Progenitor cell of endocrine pancreas (in vitro differentiated cells): Measurements from ENCODE around the gene GLG1. TPM values are rescaled to one million over a fixed set of nuclear protein-coding genes. Genes with fewer than 3 reads are reported as not detected.
A peak's percentile ranks its signal among the peaks of the same experiment; 100 is the strongest.

Source experiments
- DNase-seq: peaks from one replicate; pipeline ENCODE4 v3.0.0; 2021; ENCODE audit warnings: low spot score; ENCODE audit not compliant: unreplicated experiment
- H3K27ac Mint-ChIP-seq: 2 replicates; pipeline ENCODE4 v1.8.0; 2021; ENCODE audit warnings: mild to moderate bottlenecking, moderate library complexity, mixed read lengths
- H3K27me3 Mint-ChIP-seq: 2 replicates; pipeline ENCODE4 v1.8.0; 2021; ENCODE audit warnings: mixed read lengths
- H3K36me3 Mint-ChIP-seq: 2 replicates; pipeline ENCODE4 v1.8.0; 2022; ENCODE audit warnings: mixed read lengths; ENCODE audit not compliant: insufficient read depth
- H3K4me1 Mint-ChIP-seq: 2 replicates; pipeline ENCODE4 v1.8.0; 2021; ENCODE audit warnings: low read depth, mixed read lengths
- H3K4me3 Mint-ChIP-seq: 2 replicates; pipeline ENCODE4 v1.8.0; 2021; ENCODE audit warnings: low read depth, mild to moderate bottlenecking, moderate library complexity, mixed read lengths
- H3K9me3 Mint-ChIP-seq: 2 replicates; pipeline ENCODE4 v1.8.0; 2021; ENCODE audit warnings: low read depth, mixed read lengths
- total RNA-seq: library from RNA; stranded (reverse); gene quantifications from 2 replicates; pipeline ENCODE4 v1.2.1, GENCODE V29; 2021
- TF ChIP-seq, protein P1 (sequence below): fragments of 200-600 bp; sonication (generic); IDR thresholded peaks from one replicate; pipeline ENCODE4 v1.5.0; 2021; ENCODE audit warnings: antibody characterized with exemption, mild to moderate bottlenecking; ENCODE audit not compliant: unreplicated experiment

Gene GLG1
- total RNA-seq, 1 donor from 2014 or later = 173 TPM

- no peak overlapping the region for H3K27ac Mint-ChIP-seq
Observed at GRCh38 chr16:74461826-74462225, 145.1 kb downstream of the GLG1 start.

GRCh38 chr16:74460542-74460941 lies 146.4 kb downstream of the GLG1 start:
- Mint-ChIP-seq H3K36me3 (peaks cover 47% of the 10 kb centered on the region), H3K4me3 (no peak overlapping the region)

More at GRCh38 chr16:74461826-74462225, 145.1 kb downstream of the GLG1 start:
- DNase-seq = no peak
- Mint-ChIP-seq H3K4me1 (no peaks in the 10 kb centered on the region), H3K27me3 (no peaks in the 10 kb centered on the region), H3K4me3 (no peak overlapping the region), H3K36me3 (peaks cover 49% of the 10 kb centered on the region), H3K9me3 (no peaks in the 10 kb centered on the region)
- TF ChIP-seq, protein P1, sequence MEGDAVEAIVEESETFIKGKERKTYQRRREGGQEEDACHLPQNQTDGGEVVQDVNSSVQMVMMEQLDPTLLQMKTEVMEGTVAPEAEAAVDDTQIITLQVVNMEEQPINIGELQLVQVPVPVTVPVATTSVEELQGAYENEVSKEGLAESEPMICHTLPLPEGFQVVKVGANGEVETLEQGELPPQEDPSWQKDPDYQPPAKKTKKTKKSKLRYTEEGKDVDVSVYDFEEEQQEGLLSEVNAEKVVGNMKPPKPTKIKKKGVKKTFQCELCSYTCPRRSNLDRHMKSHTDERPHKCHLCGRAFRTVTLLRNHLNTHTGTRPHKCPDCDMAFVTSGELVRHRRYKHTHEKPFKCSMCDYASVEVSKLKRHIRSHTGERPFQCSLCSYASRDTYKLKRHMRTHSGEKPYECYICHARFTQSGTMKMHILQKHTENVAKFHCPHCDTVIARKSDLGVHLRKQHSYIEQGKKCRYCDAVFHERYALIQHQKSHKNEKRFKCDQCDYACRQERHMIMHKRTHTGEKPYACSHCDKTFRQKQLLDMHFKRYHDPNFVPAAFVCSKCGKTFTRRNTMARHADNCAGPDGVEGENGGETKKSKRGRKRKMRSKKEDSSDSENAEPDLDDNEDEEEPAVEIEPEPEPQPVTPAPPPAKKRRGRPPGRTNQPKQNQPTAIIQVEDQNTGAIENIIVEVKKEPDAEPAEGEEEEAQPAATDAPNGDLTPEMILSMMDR = no peak

GRCh38 chr16:74456290-74456625 lies 150.7 kb downstream of the GLG1 start:
- Mint-ChIP-seq H3K27ac (peak overlapping the region; percentile 31), H3K9me3 (no peaks in the 10 kb centered on the region)

More at GRCh38 chr16:74460542-74460941, 146.4 kb downstream of the GLG1 start:
- Mint-ChIP-seq H3K27me3 (no peaks in the 10 kb centered on the region), H3K27ac (peak overlapping the region; percentile 52), H3K9me3 (no peaks in the 10 kb centered on the region), H3K4me1 (no peaks in the 10 kb centered on the region)
- no peak for DNase-seq
- TF ChIP-seq, protein P1 = no peak

DNA sequence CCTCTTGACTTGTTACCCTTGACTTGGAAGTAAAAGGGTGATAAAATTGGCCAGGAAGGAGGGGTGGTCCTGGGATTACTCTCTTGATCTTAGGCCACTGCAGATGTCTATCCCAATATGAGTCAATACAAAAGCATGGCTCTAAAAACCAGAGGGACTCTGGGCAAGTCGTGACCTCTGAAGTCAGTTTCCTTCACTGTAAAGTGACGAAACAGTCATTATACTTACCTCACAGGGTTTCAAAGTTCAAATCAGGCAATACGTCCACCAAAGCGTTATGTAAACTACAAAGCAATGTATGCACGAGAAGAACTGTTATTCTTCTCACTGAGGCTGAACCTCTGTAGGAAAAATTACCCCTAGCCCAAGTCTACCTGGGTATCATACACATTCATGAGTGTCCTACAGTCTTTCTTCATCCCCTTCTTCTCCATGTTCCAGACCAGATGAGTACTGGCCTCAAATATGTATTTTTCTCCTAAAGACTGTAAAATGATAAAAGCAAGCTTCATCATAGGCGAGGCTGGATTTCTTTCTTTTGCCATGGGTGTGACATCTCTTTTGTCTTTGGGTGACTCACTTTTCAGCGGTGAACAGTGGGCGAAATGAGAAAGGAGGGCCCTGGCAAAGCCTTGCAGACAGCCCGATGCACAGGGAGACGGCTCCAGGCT lies 151.2 kb downstream of the GLG1 start:
- H3K27me3 Mint-ChIP-seq = no peaks in the 10 kb centered on the region
- H3K27ac Mint-ChIP-seq = peak overlapping the region; percentile 31
- no peaks in the 10 kb centered on the region for H3K9me3 Mint-ChIP-seq
- no peaks in the 10 kb centered on the region for H3K4me1 Mint-ChIP-seq
- peaks cover 35% of the 10 kb centered on the region for H3K36me3 Mint-ChIP-seq
- no peak overlapping the region for H3K4me3 Mint-ChIP-seq
- TF ChIP-seq, protein P1 = no peak
- DNase-seq = no peak

More at GRCh38 chr16:74456290-74456625, 150.7 kb downstream of the GLG1 start:
- Mint-ChIP-seq H3K4me1 (no peaks in the 10 kb centered on the region), H3K27me3 (no peaks in the 10 kb centered on the region), H3K36me3 (peaks cover 33% of the 10 kb centered on the region), H3K4me3 (no peak overlapping the region)
- DNase-seq = no peak
- TF ChIP-seq, protein P1 = no peak

- DNase-seq = no peak
- Mint-ChIP-seq H3K27ac (no peak overlapping the region), H3K4me3 (no peak overlapping the region), H3K4me1 (no peaks in the 10 kb centered on the region), H3K36me3 (peaks cover 30% of the 10 kb centered on the region), H3K27me3 (no peaks in the 10 kb centered on the region), H3K9me3 (no peaks in the 10 kb centered on the region)
- TF ChIP-seq, protein P1 = no peak
Observed at GRCh38 chr16:74455213-74455612, 151.7 kb downstream of the GLG1 start.
